GM12874 (cell line): Measurements from ENCODE around the gene PRKCZ.

Experiments used
- TF ChIP-seq, protein P1 (sequence below): IDR thresholded peaks from 2 replicates; pipeline ENCODE4 v1.5.1; 2011; ENCODE audit warnings: low read depth, mild to moderate bottlenecking, control low read depth, low read length, moderate library complexity; ENCODE audit not compliant: insufficient read depth

The PRKCZ gene

DNA sequence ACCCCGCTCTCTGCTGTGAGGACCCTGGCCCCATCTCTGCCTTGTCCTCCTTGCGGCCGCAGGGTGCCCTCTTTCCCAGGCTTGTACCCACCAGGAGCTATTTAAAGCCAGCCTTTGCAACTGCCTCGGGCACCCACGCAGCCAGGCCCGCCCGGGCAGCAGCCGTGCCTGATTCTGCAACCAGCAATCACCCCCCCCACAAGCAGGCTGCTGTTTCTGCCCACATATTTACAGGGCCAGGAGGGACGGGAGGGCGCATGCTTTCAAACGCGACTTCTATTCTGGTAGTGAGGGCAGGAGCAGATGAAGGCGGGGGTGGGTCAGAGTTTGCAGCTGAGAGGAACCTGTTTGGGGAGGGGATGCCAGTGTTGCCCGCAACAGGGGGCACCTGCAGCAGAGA lies 17.5 kb upstream of the PRKCZ start:
- TF ChIP-seq, protein P1, sequence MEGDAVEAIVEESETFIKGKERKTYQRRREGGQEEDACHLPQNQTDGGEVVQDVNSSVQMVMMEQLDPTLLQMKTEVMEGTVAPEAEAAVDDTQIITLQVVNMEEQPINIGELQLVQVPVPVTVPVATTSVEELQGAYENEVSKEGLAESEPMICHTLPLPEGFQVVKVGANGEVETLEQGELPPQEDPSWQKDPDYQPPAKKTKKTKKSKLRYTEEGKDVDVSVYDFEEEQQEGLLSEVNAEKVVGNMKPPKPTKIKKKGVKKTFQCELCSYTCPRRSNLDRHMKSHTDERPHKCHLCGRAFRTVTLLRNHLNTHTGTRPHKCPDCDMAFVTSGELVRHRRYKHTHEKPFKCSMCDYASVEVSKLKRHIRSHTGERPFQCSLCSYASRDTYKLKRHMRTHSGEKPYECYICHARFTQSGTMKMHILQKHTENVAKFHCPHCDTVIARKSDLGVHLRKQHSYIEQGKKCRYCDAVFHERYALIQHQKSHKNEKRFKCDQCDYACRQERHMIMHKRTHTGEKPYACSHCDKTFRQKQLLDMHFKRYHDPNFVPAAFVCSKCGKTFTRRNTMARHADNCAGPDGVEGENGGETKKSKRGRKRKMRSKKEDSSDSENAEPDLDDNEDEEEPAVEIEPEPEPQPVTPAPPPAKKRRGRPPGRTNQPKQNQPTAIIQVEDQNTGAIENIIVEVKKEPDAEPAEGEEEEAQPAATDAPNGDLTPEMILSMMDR, result no peak

DNA sequence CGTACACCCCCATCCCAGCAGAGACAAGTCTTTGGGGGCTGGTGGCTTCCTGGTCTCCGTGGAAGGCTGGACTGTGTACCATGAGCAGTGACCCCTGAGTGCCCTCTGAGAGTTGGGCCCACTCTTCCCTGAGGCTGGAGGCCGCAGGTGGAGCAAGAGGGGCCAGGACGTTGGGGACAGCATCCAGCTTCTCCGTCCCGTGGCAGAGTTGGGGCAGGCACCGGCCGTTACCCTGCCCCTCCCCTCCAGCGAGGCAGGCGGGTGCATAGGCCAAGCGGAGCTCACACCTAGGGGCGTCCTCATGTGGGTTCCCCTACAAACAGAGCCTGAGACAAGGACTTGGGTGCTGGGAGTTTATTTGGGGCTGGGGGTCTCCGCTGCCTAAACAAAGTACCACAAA lies 17.0 kb upstream of the PRKCZ start:
- TF ChIP-seq, protein P1, result no peak

DNA sequence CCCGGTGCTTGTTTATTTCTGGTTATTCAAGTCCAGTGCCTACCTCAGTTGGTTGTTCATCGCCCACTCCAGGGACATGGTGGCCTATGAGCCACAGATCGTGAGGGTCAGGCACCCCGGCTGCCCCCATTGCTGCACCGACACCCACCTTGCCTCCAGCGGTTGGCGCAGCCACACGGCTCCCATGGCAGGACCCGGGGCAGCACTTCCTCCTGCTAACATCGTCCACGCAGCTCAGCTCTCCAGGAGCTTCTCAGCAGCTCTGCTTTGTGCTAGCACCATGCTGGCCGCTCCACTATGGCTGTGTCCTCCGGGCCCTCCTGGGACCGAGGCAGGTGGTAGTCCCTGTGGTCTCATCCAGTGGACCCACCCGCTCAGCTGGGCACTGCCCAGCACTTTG lies 13.9 kb upstream of the PRKCZ start:
- TF ChIP-seq, protein P1, result no peak

DNA sequence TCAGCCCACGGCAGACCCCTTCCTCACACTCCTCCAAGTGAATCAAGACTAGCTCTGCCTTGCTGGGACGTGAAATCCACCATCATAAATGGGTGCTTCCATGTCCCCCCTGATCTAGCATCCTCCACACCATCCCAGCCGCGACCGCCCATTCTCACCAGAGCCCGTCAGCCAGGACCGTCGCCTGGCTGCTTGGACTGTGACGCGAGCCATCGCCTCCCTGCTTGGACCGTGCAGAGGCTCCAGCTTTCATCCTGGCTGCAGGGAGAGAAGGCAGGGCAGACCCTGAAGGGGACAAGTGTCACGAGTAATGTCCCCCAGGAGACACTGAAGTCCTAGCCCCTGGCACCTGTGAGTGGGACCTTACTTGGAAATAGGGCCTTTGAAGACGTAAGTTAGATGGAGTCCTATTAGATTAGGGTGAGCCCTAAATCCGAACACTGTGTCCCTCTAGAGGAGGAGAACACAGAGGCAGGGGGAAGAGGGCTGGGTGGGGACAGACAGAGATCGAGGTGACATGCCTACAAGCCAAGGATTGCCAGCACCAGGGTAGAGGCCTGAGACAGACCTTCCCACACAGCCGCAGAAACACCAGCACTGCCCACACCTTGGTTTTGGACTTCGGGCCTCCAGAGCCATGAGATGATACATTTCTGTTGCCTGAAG lies 12.8 kb upstream of the PRKCZ start:
- TF ChIP-seq, protein P1, result no peak

DNA sequence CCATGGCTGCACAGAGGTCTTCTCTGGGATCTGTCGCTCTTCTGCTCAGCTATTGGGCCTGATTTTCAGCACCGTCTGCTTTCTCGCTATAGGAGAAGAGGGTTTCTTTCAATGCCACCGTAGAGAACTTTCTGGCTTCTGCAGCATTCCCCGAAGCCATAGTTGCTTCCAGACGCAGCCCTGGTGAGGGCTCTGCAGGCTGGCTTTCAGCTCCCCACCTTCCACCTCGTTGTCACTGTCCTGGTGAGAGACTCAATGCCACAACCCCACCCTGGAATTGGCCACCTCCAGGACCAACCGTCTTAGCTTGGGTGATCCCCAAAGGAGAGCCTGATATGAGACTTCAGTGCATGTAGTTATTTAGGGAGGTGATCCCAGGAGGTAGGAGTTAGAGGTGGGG lies 12.0 kb upstream of the PRKCZ start:
- TF ChIP-seq, protein P1, result no peak

DNA sequence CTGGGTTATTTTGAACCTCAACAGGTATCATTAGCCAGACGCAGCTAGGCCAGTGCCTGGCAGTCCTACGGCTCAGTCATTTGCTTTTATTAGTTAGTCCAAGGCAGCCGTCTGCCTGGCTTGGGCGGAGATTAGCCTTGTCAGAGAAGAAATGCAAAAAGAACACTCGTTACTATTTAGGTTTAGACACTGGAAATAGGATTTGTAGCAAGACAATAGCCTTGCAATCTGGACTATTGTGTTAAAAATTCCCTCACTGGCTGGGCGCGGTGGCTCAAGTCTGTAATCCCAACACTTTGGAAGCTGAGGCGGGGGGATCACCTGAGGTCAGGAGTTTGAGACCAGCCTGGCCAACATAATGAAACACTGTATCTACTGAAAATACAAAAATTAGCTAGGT lies 11.0 kb upstream of the PRKCZ start:
- TF ChIP-seq, protein P1, result no peak

DNA sequence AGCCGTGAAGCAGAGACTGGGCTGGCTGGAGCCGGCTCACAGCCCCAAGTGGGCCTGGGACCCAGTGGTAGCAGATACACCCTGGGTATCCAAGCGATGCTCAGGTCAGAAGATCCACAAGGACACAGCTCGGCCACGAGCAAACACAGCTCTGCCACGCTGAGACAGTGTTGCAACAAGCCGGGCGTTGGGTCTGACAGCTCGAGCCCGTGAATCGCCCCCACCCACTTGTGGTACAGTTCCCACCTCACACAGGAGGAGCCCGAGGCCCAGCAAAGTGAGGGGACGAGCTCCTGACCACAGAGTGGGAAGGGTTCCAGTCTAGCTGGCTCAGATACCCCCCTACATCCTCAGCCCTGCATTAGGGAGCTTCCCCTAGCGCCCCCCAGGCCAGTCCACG lies 8.9 kb upstream of the PRKCZ start:
- TF ChIP-seq, protein P1, result no peak
